ENCODE results near the gene SMURF2. TPM values are rescaled to one million over a fixed set of nuclear protein-coding genes. Genes with fewer than 3 reads are reported as not detected.

The SMURF2 gene
- total RNA-seq, 4 donors from 2014 or later: 30.5 to 52.7 (median 44.1) TPM

DNA sequence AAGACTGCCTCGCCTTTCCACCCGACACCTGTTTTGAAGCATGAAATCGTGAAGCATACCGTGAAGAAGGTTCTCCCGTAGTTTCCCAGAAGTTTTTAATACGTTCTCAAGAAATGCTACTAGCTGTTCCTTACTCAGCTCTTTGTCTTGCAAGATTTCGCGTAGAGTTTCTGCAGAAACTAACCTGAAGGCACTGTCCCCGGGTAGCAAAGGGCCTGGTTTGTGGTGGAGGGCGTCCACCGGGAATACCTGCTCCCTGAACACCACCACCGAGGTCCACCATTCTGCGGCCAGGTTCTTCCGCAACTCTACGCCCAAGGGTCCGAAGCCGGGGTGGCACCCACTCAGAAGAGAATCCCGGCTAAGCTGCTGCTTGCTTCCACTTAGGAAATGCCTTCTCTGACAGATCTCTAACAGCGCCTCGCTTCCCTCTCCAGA lies 165.7 kb downstream of the SMURF2 start:
- WGBS: under 1% methylated on average over 18 of the region's 20 CpGs
- intact Hi-C loops (cut with DNase I): no loop called here
- no peaks in the 10 kb centered on the region for H3K27me3 ChIP-seq
- H3K36me3 ChIP-seq: peaks cover 26 to 57% (median 49%) of the 10 kb centered on the region in 4 donors
- peak overlapping the region; percentile 77 to 86 (median 82) for H3K27ac ChIP-seq (replicated peaks in 1 of 4)
- DNase-seq (ENCODE audit: extremely low spot score): no peak
- H3K4me1 ChIP-seq: peaks cover 42 to 78% (median 63%) of the 10 kb centered on the region in 4 donors
- TF ChIP-seq, protein P1, sequence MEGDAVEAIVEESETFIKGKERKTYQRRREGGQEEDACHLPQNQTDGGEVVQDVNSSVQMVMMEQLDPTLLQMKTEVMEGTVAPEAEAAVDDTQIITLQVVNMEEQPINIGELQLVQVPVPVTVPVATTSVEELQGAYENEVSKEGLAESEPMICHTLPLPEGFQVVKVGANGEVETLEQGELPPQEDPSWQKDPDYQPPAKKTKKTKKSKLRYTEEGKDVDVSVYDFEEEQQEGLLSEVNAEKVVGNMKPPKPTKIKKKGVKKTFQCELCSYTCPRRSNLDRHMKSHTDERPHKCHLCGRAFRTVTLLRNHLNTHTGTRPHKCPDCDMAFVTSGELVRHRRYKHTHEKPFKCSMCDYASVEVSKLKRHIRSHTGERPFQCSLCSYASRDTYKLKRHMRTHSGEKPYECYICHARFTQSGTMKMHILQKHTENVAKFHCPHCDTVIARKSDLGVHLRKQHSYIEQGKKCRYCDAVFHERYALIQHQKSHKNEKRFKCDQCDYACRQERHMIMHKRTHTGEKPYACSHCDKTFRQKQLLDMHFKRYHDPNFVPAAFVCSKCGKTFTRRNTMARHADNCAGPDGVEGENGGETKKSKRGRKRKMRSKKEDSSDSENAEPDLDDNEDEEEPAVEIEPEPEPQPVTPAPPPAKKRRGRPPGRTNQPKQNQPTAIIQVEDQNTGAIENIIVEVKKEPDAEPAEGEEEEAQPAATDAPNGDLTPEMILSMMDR (IDR thresholded peaks at IDR 0.05): no peak
- TF ChIP-seq EP300 (IDR thresholded peaks at IDR 0.05) (no peak), POLR2A (IDR thresholded peaks at IDR 0.05; ENCODE audit: low read depth) (no peak), POLR2AphosphoS5 (IDR thresholded peaks at IDR 0.05) (no peak)
- H3K9me3 ChIP-seq: no peaks in the 10 kb centered on the region
- H3K4me3 ChIP-seq: peak overlapping the region; percentile 66 to 79 (median 76)

Small RNA genes within 50 kb of the gene (small RNA-seq; reads per million reads assigned to genes)
- 0 reads per million in 3 donors for gene AC009994.1

Other genes starting within 250 kb of the SMURF2 start
- gene MILR1, start 213.2 kb downstream of the SMURF2 start, total RNA-seq: 1 to 10 TPM; 2.9 to 6.6 (median 4.2) TPM
- gene POLG2, start 165.3 kb downstream of the SMURF2 start, total RNA-seq: 1 to 10 TPM; 3.2 to 5.0 (median 3.3) TPM
- gene DDX5, start 156.0 kb downstream of the SMURF2 start, total RNA-seq: 100 to 1,000 TPM; 422 to 728 (median 528) TPM
- gene CEP95, start 155.3 kb downstream of the SMURF2 start, total RNA-seq: 10 to 100 TPM; 24.6 to 39.5 (median 34.8) TPM

All from esophagus muscularis mucosa (tissue), 4 donors.